Dendritic cell treated with granulocyte-macrophage colony-stimulating factor and Interleukin-4, amounts not matched to agents 40 ng/mL and 50 ng/mL, for 4 days (primary cell): ENCODE data around the gene ZNF608.

Experiments
- H3K27ac Mint-ChIP-seq: one replicate; pipeline ENCODE4 v1.8.0; 2022; ENCODE audit warnings: mild to moderate bottlenecking, mixed read lengths
- H3K27me3 Mint-ChIP-seq: one replicate; pipeline ENCODE4 v1.8.0; 2022; ENCODE audit warnings: mild to moderate bottlenecking, mixed read lengths
- H3K36me3 Mint-ChIP-seq: one replicate; pipeline ENCODE4 v1.8.0; 2022; ENCODE audit warnings: low read depth, mixed read lengths
- H3K4me1 Mint-ChIP-seq: one replicate; pipeline ENCODE4 v1.8.0; 2022; ENCODE audit warnings: low read depth, mixed read lengths
- H3K4me3 Mint-ChIP-seq: one replicate; pipeline ENCODE4 v1.8.0; 2022; ENCODE audit warnings: mild to moderate bottlenecking, moderate library complexity, mixed read lengths
- H3K9me3 Mint-ChIP-seq: one replicate; pipeline ENCODE4 v1.8.0; 2022; ENCODE audit warnings: mixed read lengths
- intact Hi-C: fragments of 100-400 bp; cut with micrococcal nuclease; formaldehyde crosslinking; loops from one replicate; pipeline ENCODE4 v1.15.0; 2022

Gene ZNF608

DNA sequence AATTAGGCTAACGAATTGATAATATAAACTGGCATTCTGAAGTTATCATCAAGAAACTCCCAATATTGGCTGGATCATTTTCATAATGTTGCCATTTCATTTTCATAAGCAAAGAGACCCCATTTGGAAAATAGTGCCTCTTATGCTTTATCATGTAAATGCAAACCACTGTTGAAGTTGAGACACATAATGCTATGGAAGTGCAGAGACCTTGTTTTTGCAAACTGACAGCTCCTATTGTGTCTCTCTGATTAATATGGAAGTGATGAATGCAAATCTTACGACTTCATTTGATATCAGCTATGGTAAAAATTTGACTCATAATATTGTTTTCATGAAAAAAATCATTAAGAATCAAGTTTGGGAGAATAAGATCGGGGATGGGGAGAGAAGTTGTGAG is 25.3 kb upstream of the ZNF608 start:
- H3K27ac Mint-ChIP-seq = no peak overlapping the region
- no peaks in the 10 kb centered on the region for H3K27me3 Mint-ChIP-seq
- no peaks in the 10 kb centered on the region for H3K36me3 Mint-ChIP-seq
- H3K4me3 Mint-ChIP-seq = no peak overlapping the region
- no peaks in the 10 kb centered on the region for H3K9me3 Mint-ChIP-seq
- intact Hi-C loops = no loop called here
- H3K4me1 Mint-ChIP-seq = no peaks in the 10 kb centered on the region

DNA sequence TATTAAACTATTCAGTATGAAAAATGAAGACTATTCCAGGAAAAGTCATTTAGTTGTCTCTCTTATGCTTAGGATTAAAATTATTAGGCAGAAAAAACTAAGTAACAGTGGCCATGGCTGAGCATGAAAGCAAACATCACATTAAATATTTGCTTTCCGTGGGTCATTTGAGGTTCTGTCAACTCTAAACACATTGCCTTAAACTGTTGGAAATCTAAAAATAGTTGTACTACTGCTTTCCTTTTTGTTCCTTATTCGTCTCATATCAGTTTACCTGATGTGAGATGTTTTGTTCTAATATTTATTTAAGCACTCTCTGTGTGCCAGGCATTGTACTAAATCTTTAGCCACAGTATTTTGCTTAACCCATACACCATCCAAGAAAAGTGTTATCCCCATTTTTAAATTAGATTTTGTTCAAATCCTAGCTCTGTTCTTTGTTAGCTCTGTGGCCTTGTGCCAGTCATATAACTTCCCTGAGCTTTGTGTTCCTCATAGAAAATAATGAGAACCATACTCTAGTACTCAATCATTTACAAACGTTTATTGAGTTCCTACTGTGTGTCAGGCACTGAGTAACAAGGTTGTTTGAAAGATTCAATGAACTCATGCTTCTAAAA is 18.7 kb upstream of the ZNF608 start:
- Mint-ChIP-seq H3K27me3 (no peaks in the 10 kb centered on the region), H3K4me3 (no peak overlapping the region), H3K27ac (no peak overlapping the region), H3K9me3 (no peaks in the 10 kb centered on the region), H3K36me3 (no peaks in the 10 kb centered on the region), H3K4me1 (no peaks in the 10 kb centered on the region)
- intact Hi-C loops = no loop called here

DNA sequence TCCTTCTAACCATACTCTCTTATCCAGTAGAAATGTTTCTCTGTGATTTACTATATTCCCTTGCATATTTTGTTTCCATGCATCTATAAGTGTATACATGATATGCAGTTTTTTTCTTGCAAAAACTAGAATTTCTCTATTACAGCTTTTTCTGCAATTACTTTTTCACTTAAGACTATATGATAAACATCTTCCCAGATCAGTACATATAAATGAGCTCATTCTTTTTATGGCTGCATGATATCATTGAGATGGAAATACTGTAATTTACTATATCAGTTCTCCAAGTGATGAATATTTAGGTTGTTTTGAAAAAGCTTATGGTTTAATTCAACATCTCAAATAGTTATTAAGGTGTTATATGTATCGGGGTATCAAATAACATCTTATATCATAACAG is 18.1 kb upstream of the ZNF608 start:
- Mint-ChIP-seq H3K4me1 (no peaks in the 10 kb centered on the region), H3K27me3 (no peaks in the 10 kb centered on the region), H3K9me3 (no peaks in the 10 kb centered on the region), H3K4me3 (no peak overlapping the region), H3K36me3 (no peaks in the 10 kb centered on the region), H3K27ac (no peak overlapping the region)
- intact Hi-C loops = no loop called here

- Mint-ChIP-seq H3K4me3 (no peak overlapping the region), H3K36me3 (no peaks in the 10 kb centered on the region), H3K27me3 (peaks cover 2% of the 10 kb centered on the region), H3K27ac (no peak overlapping the region), H3K9me3 (no peaks in the 10 kb centered on the region), H3K4me1 (no peaks in the 10 kb centered on the region)
- intact Hi-C loops = no loop called here
Observed at GRCh38 chr5:124761010-124761409, 14.6 kb upstream of the ZNF608 start.

- H3K27me3 Mint-ChIP-seq = peaks cover 3% of the 10 kb centered on the region
- H3K36me3 Mint-ChIP-seq = no peaks in the 10 kb centered on the region
- no peaks in the 10 kb centered on the region for H3K4me1 Mint-ChIP-seq
- intact Hi-C loops = no loop called here
- H3K9me3 Mint-ChIP-seq = no peaks in the 10 kb centered on the region
- H3K4me3 Mint-ChIP-seq = no peak overlapping the region
- H3K27ac Mint-ChIP-seq = no peak overlapping the region
Observed at GRCh38 chr5:124760608-124761007, 14.2 kb upstream of the ZNF608 start.

GRCh38 chr5:124755565-124755964 is 9.1 kb upstream of the ZNF608 start:
- Mint-ChIP-seq H3K36me3 (no peaks in the 10 kb centered on the region), H3K9me3 (no peaks in the 10 kb centered on the region), H3K27ac (no peak overlapping the region), H3K27me3 (peaks cover 10% of the 10 kb centered on the region), H3K4me3 (no peak overlapping the region), H3K4me1 (no peaks in the 10 kb centered on the region)
- intact Hi-C loops = loop anchor here (10.0 kb wide), 1 partner anchor 89 kb away; no protein-coding TSS in a partner anchor

DNA sequence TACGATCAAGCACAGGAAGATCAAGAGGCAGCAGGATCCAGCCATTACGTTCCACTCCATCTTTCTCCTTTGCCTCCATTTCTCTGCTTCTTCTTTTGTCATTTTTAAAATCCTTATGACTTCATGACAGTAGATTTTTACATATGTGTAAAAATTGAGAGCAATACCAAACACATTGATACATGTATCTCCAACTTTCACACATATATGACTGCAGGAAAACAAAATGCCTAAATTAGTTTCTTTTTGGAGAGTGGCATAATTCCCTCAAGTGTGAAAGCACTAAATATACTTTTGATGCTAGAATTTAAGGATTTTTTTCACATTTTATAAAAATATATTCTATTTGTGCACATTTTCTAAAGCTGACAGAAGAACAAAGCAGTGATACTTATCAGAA is 8.6 kb upstream of the ZNF608 start:
- intact Hi-C loops = loop anchor here (10.0 kb wide), 1 partner anchor 90 kb away; no protein-coding TSS in a partner anchor
- no peak overlapping the region for H3K4me3 Mint-ChIP-seq
- H3K9me3 Mint-ChIP-seq = no peaks in the 10 kb centered on the region
- H3K4me1 Mint-ChIP-seq = no peaks in the 10 kb centered on the region
- peaks cover 10% of the 10 kb centered on the region for H3K27me3 Mint-ChIP-seq
- no peaks in the 10 kb centered on the region for H3K36me3 Mint-ChIP-seq
- H3K27ac Mint-ChIP-seq = no peak overlapping the region

- Mint-ChIP-seq H3K27ac (no peak overlapping the region), H3K27me3 (peaks cover 12% of the 10 kb centered on the region), H3K9me3 (no peaks in the 10 kb centered on the region), H3K4me1 (peaks cover 1% of the 10 kb centered on the region), H3K36me3 (no peaks in the 10 kb centered on the region), H3K4me3 (no peak overlapping the region)
- intact Hi-C loops = loop anchor here (10.0 kb wide), 1 partner anchor 90 kb away; no protein-coding TSS in a partner anchor
Observed at GRCh38 chr5:124754206-124754927, 7.9 kb upstream of the ZNF608 start.

DNA sequence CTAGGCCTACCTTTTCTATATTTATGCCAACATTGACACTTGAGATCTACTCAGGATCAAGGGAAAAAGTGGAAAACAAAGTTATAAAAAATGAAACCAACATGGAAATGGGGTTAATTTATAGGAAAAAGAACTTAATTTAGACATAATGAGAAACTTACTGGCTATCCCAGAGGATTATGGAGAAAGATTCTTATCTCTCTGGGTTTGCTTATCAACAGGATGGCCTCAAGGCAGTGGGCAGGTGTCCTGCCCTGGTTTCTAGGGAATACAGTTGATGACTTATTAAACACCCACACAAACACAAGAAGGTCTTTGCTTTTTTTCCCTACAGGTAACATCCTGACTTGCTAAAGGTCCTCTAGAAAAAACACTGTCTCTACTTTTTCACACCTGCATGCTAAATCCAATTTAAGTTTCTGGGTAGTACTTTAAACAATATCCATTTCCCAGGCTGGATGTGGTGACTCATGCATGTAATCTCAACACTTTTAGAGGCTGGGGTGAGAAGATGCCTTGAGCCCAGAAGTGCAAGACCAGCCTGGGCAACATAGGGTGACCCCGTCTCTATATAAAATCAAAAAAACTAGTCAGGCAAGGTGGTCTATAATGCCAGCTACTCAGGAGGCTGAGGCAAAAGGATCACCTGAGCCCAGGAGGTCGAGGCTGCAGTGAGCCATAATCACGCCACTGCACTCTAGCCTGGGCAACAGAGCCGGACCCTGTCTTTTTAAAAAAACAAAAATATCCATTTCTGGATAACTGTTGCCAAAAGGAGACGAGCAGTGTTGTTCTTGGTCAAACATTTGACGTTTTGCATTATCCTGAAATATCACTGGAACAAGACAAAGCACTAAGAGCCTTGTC is 6.6 kb upstream of the ZNF608 start:
- Mint-ChIP-seq H3K27ac (no peak overlapping the region), H3K9me3 (no peaks in the 10 kb centered on the region), H3K4me1 (peaks cover 12% of the 10 kb centered on the region), H3K27me3 (peaks cover 16% of the 10 kb centered on the region), H3K4me3 (no peak overlapping the region), H3K36me3 (no peaks in the 10 kb centered on the region)
- intact Hi-C loops = loop anchor here (10.0 kb wide), 1 partner anchor 92 kb away; no protein-coding TSS in a partner anchor

DNA sequence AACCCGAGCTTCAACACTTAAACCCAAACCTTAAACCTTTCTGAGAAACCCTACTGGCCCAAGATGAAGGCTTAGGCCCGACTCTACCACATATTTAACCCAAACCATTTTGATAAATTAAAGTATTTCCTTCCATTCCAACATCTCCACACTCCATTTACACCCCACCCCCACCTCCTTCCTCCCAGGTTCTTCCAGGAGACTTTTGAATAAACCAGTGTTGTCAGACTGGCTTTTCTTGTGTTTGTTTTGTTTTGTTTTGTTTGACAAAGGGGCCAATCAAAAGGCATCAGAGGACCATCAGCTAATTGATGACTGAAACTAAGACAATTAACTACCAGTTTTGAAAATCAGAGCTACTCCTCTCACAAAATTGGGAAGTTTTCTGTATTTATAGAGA is 4.6 kb upstream of the ZNF608 start:
- Mint-ChIP-seq H3K27me3 (peaks cover 33% of the 10 kb centered on the region), H3K27ac (no peak overlapping the region), H3K4me1 (peaks cover 32% of the 10 kb centered on the region), H3K9me3 (no peaks in the 10 kb centered on the region), H3K4me3 (no peak overlapping the region), H3K36me3 (no peaks in the 10 kb centered on the region)
- intact Hi-C loops = loop anchor here (10.0 kb wide), 1 partner anchor 94 kb away; no protein-coding TSS in a partner anchor

GRCh38 chr5:124748687-124749594 is 2.5 kb upstream of the ZNF608 start:
- Mint-ChIP-seq H3K36me3 (no peaks in the 10 kb centered on the region), H3K27ac (no peak overlapping the region), H3K27me3 (peaks cover 36% of the 10 kb centered on the region), H3K4me1 (peaks cover 40% of the 10 kb centered on the region), H3K4me3 (peak overlapping the region; percentile 74), H3K9me3 (no peaks in the 10 kb centered on the region)
- intact Hi-C loops = loop anchor here (2.0 kb wide), 1 partner anchor 100 kb away; no protein-coding TSS in a partner anchor

DNA sequence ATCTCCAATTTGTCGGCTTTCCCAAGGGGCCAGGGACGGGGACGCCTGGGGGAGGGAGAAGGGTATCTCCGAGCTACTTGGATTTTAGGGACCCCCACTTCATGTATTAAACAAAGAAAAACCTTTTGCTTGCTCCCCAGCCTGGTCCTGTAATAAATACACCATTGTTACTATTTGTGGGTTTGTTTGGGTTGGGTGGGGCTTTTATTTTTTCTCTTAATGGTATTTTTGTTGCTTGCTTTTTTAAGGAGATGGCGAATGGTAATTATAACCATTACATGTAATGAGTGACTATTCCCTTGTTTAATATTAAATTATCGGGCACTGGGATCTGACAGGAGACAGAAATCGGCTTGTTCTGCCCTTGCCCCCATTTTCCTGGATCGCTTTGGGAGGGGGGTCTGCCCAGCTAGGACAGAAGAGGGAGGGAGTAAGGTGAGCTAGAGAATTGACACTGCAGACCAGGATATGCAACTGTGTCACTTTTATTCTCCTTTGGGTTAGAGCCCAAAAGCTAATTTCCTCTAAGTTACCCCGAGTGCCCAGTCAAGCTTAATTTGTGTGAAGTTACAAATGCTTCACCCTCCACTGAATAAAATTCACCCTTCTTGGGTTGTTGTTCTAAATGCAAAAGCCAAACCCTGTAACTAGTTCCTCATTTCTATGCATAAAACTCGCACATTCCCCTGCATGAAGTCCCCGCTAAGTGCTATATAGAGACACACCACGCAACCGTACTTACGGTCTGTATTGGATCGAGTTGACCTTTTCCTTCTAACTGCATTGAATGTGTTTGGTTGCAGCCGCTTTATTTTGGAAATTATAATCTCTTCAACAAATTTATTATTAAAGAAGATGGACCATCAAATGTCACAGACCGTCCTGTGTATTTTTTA is 1.6 kb upstream of the ZNF608 start:
- Mint-ChIP-seq H3K27me3 (peaks cover 36% of the 10 kb centered on the region), H3K27ac (peak overlapping the region; percentile 63), H3K4me3 (peak overlapping the region; percentile 71), H3K4me1 (peaks cover 40% of the 10 kb centered on the region), H3K9me3 (no peaks in the 10 kb centered on the region), H3K36me3 (no peaks in the 10 kb centered on the region)
- intact Hi-C loops = loop anchor here (2.0 kb wide), 1 partner anchor 99 kb away; no protein-coding TSS in a partner anchor
